HG02870 (cell line): ENCODE measurements around the gene RSBN1.

Experiments used
- ATAC-seq: cut with Tn5 transposase; IDR thresholded peaks from one replicate; pipeline ENCODE4 v1.9.1; 2021; ENCODE audit warnings: mild to moderate bottlenecking, moderate library complexity; ENCODE audit not compliant: unreplicated experiment

RSBN1 gene

GRCh38 chr1:113813218-113813617 lies 942 bp upstream of the RSBN1 start:
- ATAC-seq, result no peak

GRCh38 chr1:113812661-113813135 lies 422 bp upstream of the RSBN1 start:
- ATAC-seq, result no peak

GRCh38 chr1:113811156-113811887 lies 954 bp downstream of the RSBN1 start:
- ATAC-seq, result peak; percentile 18

GRCh38 chr1:113809670-113810602 lies 2.3 kb downstream of the RSBN1 start:
- no peak for ATAC-seq

- ATAC-seq, result no peak
Observed at GRCh38 chr1:113808450-113809195, 3.7 kb downstream of the RSBN1 start.

DNA sequence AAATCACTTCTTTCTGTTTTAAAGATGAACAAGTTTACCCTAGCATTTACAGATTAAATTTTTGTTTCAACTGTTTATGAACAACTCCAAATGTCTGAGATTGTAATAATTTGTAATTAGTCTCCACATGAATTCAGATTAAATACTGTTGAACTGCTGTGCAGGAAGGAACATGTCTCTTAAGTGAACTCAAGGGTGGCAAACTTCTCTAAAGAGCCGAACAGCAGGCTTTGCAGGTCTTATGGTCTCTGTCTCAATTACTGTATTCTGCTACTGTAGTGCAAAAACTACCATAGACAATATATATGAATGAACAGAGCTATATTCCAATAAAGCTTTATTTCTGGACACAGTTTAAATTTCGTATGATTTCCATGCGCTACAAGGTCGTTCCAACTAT lies 6.6 kb downstream of the RSBN1 start:
- ATAC-seq, result no peak

DNA sequence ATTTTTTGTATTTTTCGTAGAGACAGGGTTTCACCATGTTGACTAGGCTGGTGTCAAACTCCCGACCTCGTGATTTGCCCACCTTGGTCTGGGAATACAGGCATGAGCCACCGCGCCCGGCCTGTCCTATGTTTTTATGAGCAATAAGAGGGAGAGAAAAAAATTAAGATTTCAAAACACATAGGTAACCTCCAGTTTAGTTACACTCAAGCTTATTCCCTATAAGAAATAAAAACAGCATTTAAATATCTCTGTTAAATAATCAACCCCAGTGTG lies 7.1 kb downstream of the RSBN1 start:
- no peak for ATAC-seq

DNA sequence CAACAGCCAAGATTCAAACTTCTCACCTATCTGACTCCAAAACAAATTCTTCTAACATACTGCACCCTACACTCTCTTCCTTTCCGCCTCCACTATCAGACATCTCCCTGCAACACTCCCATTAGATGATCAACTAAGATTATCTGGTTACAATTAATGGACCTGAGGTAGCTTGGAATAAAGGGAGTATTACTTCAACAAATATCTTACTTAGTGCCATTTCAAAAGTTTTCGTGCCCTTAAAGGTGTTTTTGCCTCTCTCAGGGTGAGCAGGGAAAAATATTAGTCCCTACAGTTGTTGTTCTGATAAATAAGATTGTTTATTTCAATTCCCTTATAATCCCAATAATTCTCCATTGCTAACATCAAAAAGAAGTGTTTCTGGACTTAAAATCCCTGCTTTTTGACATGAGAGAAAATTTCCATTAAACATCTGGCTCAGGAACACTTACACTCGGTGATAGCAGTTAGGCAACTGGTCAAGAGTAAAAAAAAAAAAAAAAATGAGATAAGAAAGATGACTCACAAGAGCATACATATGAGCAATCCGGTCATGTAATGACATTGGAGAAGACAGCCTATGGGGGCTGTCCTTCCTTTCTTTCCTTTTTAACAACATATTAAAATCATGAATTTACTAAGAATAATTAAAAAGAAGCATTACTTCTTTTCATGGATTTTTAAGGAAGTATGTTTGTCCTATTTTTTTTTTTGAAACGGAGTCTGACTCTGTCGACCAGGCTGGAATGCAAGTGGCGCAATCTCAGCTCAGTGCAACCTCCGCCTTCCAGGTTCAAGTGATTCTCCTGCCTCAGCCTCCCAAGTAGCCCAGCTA lies 7.6 kb downstream of the RSBN1 start:
- no peak for ATAC-seq

- ATAC-seq, result no peak
Observed at GRCh38 chr1:113802367-113803007, 9.8 kb downstream of the RSBN1 start.

DNA sequence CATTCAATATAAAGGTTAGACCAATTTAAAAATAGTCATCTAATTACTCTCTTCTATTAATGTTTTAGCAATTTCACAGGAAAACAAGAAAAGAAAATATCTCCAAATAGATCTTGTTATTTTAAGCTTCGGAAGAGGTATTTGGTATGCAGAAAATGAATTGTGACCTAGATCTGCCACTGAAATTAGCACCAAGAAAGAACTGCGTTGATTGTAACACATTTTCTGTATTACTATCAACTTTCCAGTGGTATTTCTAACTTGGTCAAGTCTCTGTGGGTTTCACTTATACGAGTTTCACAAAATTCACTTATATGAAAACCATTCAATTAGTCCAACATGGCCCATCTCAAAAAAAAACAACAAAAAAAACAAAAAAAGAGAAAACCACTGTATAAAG lies 11.8 kb downstream of the RSBN1 start:
- ATAC-seq, result no peak

- no peak for ATAC-seq
Observed at GRCh38 chr1:113797472-113797871, 14.8 kb downstream of the RSBN1 start.

DNA sequence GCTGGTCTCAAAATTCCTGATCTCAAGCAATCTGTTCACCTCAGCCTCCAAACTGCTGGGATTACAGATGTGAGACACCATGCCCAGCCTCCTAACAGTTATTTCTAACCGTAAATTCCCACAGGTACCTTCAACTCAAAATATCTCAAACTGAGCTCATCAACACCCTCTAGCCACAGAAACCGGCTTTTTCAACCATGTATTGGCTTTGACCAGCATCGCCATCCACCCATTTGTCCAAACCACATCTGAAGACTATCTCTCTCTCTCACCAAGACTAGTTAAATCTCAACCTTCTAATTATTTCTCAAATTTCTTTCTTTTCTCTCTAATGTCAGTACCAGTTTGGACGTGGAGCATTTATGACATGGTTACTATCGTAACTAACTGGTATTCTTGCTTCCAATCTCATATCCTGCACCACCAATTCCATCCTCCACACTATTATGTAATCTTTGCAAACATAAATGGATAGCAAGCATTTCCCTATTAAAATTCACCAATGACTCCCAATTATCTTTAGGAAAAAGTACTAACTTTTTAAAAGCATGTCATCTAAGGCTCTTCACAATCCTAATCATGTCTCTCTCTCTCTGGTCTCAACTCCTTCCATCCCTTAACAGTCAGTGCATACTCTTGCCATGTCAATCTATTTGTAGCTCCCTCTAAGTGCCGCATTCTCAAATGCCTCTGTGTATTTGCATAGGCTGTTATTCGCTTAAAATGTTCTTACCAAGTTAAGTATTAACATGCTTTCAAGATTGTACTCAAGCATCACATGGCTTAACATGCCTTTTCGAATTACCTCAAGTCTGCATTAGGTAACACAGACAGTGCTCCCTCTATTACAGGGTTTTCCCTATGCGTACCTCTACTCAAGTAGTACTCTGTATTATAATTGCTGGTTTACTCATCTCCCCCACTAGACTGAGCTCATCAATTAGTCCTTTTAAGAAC lies 18.1 kb downstream of the RSBN1 start:
- no peak for ATAC-seq

GRCh38 chr1:113792986-113793385 lies 19.3 kb downstream of the RSBN1 start:
- ATAC-seq, result no peak

DNA sequence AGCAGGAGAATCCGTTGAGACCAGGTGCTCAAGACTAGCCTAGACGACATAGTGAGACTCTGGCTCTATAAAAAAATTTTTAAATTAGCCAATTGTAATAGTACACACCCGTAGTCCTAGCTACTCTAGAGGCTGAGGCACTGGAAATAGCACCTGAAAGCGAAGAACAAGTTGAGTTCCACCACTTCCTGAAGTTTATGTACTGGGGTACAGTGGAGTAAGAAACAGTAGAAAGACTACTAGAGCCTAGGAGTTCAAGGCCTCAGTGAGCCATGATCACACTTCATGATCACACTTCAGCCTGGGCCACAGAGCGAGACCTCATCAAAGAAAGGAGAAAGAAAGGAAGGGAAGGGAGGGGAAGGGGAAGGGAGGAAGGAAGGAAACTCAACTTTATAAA lies 19.8 kb downstream of the RSBN1 start:
- no peak for ATAC-seq

GRCh38 chr1:113788802-113789201 lies 23.5 kb downstream of the RSBN1 start:
- ATAC-seq, result no peak

DNA sequence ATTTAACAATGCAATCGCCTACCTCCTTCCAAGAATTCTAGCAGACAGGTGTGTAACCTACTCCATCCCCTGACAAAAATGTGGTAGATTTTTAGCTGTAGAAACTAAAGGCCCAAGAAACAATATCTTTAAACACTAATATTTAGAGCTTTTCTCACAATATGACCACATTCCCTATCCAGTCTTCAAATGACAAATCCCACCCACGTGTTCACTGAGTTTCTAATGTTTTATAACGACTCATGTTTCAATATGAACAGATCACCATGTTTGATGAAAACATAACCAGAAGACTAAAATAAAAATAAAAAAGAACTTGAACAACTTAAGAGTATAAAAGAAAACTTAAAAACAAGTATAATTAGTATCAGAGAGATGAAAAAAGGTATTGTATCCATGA lies 24.6 kb downstream of the RSBN1 start:
- no peak for ATAC-seq

GRCh38 chr1:113786069-113786468 lies 26.2 kb downstream of the RSBN1 start:
- no peak for ATAC-seq

- ATAC-seq, result peak; percentile 74
Observed at GRCh38 chr1:113784104-113784779, 28.0 kb downstream of the RSBN1 start.
